HG03442 (cell line): Measurements from ENCODE around the gene ARPC1A.
"Not testable (repeated sequence)": the region's sequence is repeated elsewhere in the genome, so short reads cannot be mapped to it uniquely, and the experiment has no call there.

Experiments
- ATAC-seq: cut with Tn5 transposase; IDR thresholded peaks from one replicate; pipeline ENCODE4 v1.9.1; 2021; ENCODE audit warnings: mild to moderate bottlenecking, moderate library complexity; ENCODE audit not compliant: unreplicated experiment

Gene ARPC1A

DNA sequence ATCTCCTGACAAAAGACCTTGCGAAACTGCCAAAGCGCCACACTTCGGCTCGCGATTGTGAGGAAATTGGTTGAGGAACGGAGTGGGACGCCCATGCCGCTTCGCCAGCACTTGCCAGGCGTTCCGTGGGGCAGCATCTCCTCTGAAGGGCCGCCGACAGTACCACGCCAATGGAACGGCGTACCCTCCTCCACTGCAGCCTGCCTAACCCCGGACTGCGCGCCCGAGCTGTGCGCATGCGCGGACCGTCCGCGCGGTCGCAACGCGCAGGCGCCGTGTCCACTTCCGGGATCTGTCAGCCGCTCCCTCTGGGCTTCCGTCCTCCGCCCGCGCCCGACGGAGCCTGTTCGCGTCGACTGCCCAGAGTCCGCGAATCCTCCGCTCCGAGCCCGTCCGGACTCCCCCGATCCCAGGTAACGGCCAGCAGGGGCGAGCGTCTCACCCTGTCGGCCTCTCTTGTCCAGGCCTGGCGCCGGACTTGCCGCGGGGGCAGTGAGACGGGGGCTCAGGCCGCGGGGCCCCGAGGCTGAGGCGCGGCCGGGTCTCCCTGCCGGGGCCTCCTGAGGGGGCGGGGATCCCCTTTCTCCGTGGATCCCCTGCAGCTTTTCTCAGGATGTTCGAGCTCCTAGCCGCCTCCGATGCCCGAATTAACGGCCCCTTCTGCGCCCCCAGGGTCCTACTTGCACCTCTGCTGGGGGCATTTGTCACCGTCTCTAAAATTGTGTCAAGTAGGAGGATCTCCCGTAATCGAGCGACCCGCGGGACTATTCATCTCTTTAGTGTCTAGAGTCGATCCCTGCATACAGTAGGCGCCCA, at the start of gene ARPC1A:
Gene ARPC1A, plus strand, starts transcription at position 307 of the 816 bp plus-strand sequence. CDS start 7,456 bp downstream, outside the sequence.
- ATAC-seq: peak; percentile 87

DNA sequence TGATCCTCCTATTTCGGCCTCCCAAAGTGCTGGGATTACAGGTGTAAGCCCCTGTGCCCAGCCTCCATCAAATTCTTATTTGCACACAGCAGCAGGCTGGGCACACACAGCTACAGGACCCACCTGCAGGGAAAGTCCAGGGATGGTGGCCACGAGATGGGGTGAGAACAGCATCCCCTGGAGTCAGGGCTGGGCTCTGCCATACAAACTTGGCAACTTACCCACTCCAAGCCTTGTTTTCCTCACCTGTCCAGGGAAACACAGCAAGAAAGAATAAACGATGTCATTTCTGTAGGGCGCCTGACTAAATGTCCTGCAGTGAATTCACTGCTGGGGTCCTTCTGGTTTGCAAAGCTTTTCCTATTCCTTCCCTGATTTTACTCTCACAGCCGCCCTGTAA, 47.5 kb upstream of the ARPC1A start:
- no peak for ATAC-seq

DNA sequence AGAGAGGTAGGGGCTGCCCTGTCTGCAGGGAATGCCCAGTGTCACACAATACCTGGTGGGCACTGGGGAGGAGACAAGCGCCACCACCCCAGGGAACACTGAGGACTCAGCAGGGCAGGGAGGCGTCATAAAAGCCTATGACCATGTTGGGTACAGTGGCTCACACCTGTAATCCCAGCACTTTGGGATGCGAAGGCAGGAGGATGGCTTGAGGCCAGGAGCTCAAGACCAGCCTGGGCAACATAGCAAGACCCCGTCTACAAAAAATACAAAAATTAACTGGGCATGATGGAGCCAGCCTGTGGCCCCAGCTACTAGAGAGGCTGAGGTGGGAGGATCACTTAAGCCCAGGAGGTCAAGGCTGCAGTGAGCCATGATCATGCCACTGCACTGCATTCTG, 41.5 kb upstream of the ARPC1A start:
- not testable (repeated sequence) for ATAC-seq

DNA sequence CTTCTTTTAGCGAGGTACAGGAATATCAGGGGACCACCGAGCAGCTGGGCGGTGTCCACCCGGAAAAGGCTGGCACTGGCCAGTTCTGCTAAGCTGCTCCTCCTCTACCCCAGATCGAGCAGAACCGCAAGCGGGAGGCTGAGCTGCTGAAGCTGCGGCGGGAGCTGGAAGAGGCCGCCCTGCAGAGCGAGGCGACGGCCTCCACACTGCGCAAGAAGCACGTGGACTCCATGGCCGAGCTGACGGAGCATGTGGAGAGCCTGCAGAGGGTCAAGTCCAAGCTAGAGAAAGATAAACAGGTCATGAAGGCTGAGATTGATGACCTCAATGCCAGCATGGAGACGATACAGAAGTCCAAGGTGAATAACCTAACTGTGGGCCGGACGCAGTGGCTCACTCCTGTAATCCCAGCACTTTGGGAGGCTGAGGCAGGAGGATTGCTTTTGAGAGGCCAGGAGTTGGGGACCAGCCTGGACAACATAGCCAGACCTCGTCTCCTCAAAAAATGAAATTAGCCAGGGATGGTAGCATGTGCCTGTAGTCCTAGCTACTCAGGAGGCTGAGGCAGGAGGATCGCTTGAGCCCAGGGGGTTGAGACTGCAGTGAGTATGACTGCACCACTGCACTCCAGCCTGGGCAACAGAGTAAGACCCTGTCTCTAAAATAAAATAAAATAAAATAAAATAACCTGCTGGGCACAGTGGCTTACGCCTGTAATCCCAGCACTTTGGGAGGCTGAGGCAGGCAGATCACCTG, 37.7 kb upstream of the ARPC1A start:
- ATAC-seq: no peak

DNA sequence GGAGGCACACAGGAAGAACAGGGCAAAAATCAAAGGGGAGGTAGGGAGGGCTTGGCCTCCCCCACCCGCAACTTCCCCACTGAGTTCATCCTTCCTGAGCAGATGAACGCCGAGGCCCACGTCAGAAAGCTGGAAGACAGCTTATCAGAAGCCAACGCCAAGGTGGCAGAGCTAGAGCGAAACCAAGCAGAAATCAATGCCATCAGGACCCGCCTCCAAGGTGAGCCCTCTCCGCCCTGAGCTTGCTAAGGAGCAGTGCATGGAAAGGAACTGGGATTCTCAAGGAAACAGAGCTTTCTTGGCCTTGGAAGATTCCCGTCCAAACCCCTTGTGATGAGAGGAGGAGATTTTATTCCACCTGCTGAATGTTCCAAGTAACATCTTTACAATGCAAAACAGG, 36.5 kb upstream of the ARPC1A start:
- ATAC-seq: no peak

DNA sequence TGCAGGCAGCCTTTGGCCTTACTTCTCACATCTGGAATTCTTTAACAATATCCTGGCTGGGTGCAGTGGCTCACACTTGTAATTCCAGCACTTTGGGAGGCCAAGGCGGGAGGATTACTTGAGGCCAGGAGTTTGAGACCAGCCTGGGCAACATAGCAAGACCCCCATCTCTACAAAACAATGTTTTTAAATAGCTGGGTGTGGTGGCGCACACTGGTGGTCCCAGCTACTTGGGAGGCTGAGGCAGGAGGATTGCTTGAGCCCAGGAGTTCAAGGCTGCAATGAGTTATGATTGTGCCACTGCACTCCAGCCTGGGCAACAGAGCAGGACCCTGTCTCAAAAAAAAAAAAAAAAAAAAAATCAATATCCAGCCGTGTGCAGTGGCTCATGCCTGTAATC, 35.5 kb upstream of the ARPC1A start:
- ATAC-seq: not testable (repeated sequence)

DNA sequence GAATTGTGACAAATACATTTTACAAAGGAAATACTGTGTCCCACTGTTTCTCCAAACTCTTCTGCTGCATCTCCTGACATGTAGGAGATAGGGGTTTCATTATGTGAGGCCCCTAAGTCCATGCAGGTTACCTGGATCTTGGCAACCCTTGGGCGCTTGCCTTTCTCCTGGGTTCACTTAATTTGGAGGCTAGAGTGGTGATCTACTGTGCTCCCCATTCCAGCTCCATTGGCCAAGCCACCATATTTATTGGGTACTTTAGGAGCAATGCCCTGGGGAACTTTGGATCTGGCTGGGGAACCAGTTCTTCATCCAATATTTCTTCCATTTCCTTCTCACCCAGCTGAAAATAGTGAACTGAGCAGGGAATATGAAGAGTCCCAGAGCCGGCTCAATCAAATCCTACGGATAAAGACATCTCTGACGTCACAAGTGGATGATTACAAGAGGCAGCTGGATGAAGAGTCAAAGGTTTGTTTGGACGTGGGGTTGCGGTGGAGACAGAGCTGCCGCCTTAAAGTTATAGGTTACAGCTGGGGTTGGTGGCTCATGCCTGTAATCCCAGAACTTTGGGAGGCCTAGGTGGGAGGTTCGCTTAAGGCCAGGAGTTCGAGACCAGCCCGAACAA, 34.6 kb upstream of the ARPC1A start:
- no peak for ATAC-seq

DNA sequence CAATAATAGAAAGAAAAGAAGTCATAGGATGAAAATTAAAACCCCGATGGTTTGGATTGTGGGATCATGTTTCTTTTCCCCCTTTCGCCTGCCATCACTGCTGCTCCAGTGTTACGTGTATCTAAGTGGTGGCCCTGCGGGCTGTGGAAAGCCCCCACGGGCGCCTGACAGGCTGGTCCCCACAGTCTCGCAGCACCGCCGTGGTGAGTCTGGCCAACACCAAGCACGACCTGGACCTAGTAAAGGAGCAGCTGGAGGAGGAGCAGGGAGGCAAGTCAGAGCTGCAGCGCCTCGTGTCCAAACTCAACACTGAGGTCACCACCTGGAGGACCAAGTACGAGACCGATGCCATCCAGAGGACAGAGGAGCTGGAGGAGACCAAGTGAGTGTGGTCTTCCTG, 33.6 kb upstream of the ARPC1A start:
- no peak for ATAC-seq

DNA sequence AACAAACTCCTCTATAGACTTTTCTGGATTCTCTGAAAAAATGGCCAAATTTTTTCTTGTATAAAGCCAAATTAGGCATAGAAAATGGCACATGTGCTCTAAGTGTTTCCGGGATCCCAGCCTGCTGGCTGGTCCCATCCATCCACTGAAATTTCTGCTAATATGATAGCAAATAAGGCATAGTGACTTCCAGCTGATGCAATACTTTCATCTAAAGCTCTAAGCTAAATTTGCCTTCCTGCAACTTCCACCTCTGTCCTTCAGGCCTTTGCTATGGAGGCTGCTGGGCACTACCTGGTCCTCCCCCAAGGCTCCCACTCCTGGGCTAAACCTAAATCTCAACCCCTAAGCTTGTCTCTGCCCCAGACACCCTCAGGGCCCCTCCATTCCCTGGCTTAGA, 32.5 kb upstream of the ARPC1A start:
- no peak for ATAC-seq

DNA sequence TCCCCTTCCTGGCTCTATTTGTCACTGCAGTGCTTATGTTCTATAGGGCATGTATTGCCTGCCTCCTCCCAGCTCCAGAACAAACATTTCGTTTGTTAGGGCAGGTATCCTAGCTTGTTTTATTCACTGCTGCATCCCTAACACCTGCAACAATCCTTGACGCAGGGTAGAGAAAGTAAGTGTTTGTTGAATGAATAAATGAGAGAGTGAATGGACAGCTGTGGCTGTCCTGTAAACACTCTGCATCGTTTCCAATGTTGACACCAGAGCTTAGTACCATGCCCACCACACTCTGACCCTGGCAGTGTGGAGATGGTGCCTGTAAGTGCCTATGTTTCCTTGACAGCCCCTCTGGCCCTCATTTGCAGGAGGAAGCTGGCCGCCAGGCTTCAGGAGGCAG, 32.0 kb upstream of the ARPC1A start:
- no peak for ATAC-seq

DNA sequence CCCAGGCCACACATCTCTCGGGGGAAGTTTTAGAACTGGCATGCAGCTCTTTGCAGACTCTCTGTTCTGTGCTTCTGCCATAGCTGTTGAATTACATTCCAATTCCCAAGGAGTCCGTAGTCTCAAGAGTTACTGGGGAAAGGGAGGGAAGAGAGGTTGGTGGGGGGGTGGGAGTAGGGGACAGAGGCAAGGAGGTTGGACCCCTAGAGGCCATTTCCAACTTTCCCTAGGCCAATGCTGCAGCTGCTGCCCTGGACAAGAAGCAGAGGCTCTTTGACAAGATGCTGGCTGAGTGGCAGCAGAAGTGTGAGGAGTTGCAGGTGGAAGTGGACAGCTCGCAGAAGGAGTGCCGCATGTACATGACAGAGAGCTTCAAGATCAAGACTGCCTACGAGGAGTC, 29.2 kb upstream of the ARPC1A start:
- ATAC-seq: no peak

DNA sequence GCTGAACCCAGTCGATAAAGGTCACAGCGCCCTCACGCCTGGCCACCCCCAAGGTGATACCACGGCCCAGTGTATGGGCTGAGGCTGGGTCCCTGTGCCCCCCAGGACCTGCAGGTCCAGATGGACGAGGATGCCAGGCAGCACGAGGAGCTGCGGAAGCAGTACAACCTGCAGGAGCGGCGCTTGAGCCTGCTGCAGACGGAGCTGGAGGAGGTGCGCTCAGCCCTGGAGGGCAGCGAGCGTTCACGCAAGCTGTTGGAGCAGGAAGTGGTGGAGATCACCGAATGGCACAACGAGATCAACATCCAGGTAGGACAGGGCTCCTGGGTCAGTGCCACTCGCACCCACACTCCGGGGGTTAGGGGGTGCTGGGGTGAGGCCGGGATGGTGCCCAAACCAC, 24.2 kb upstream of the ARPC1A start:
- no peak for ATAC-seq

DNA sequence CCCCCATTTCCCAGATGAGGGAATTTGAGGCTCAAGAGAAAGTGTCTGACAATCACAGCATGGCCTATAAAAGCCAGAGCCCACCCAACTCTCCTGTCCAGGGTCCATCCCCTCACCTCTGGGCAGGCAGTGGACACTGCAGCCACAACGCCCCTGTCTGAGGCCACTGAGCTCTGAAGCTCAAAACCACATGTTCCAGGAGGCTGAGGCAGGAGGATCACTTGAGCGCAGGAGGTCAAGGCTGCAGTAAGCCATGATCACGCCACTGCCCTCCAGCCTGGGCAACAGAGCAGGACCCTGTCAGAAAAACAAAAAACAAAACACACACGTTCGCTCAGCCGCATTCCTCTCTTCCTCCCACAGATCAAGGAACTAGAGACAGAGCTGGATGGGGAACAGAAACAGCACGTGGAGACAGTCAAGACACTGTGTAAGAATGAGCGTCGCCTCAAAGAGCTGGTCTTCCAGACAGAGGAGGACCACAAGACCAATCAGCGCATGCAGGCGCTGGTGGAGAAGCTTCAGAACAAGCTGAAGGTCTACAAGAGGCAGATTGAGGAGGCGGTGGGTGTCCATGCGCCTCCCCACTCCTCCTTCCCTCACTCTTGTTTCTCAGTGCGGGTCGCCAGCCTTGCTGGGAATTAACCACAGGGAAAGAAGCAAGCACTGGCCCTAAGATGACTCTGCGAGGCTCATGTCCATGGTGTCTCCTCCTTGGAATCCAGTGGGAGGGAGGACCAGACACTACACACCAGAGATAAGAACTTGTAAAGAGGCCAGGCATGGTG, 20.0 kb upstream of the ARPC1A start:
- no peak for ATAC-seq

DNA sequence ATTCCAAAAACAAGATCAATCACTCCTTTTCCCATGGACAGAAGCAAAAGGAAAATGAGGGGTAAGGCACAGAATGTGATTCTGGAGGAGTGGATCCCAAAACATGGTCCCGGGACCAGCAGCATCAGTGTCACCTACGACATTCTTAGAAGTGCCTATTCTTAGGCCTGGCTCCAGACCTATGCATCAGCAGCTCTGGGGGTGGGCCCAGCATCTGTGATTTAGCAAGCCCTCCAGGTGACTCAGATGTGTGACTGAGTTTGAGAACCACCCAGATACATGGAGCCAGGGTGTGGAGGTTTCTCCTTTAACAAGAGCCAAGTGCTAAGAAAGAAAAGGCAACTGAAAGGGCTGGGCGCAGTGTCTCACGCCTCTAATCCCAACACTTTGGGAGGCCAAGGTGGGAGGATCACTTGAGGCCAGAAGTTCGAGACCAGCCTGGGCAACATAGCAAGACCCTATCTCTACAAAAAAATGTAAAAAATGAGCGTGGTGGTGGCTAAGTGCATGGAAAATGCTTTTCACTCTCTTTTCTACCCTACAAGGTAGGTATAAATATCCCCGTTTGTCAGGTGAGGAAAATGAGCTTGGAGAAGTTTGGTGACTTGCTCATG, 17.1 kb upstream of the ARPC1A start:
- no peak for ATAC-seq

DNA sequence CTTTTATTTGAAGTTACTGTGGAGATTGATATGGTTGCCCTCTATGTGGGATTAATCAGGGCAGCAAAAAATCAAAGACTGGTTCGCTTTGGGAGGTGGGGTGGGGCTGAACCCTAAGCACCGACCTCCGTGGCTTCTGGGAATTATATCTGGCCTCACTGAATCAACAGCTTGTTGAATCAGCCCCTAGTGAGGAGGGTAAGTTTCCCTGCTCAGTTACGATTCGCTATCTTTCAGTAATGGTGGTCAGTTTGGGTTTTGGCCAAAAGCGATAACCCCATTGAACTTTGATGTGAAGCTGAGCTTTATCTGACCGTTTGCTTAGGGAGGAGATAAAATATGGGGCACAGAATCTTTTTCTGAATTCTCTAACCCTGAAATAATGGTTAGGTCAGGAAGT, 16.6 kb upstream of the ARPC1A start:
- ATAC-seq: no peak

DNA sequence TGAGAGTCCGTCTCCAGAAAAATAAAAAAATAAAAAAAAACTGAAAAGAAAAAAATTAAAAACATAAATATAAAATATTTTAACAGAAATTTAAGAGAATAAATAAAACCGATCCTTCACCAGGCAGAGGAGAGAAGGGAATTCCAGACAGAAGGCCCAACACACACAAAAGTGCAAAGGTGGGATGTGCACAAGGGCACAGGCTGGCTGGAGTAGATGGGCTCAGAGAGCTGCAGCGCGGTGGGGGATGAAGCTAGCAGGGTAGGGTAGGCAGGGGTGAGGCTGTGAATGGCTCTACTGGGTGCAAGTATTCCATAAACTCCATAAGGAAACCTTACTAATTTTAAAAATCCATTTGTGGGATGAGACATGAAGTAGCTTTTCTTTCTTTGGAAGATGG, 15.7 kb upstream of the ARPC1A start:
- no peak for ATAC-seq

DNA sequence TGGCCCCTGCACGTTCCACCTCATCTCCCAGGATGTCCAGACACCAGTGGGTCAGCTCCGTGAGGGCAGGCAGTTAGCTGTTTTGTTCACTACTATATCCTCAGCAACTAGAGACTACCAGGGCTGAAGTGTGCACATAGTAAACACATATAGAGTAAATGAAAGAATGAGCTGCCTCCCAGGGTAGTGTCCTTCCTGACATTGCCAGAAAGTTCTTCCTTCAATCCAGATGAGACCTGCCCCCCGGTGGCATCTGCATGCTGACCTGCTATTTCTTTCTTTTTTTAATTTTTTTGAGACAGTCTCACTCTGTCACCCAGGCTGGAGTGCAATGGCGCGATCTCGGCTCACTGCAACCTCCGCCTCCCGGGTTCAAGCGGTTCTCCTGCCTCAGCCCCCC, 14.0 kb upstream of the ARPC1A start:
- ATAC-seq: no peak

DNA sequence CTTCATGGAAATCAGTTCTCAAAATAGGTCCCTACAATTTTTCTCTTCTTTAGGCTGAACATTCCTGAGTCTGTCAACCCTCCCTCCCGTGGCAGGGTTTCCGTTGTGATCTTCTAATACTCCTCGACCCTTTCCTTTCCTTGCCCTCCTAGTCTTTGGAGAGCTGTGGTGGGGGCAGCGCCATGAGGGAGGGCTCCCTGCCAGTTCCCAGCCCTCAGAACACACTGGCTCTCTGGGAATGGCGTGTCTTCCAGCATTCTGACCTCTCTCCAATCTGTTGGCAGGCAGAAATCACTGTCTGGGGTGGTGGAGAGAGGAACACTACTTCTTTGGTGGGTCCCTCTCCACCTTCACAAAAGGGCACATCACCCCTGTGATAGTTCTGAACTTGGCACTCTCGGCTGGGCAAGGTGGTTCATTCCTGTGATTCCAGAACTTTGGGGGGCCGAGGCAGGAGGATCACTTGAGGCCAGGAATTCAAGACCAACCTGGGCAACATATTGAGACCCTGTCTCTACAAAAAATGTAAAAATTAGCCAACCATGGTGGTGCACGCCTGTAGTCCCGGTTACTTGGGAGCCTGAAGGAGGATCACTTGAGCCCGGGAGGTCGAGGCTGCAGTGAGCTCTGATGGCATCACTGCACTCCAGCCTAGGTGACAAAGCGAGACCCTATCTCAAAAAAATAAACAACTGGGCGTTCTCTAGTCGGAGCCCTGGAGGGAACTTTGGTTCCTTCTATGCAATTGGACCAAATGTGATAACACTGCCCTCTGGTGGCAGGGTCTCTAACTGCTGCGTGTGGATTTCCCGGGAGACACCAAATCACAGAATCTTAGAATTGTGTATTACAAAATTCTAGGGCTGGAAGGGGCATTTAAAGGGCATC, 13.1 kb upstream of the ARPC1A start:
- no peak for ATAC-seq

DNA sequence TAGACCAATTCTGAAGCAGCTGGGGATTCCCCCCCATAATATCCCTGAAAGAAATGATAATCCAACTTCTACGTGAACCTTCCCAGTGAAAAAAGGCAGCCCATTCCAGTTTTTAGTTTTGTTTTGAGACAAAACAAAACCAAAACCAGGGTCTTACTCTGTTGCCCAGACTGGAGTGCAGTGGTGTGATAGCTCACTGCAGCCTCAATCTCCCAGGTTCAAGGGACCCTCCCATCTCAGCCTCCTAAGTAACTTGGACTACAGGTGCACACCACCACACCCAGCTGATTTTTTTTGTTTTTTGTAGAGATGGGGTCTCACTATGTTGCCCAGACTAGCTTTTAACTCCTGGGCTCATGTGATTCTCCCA, 12.5 kb upstream of the ARPC1A start:
- no peak for ATAC-seq

DNA sequence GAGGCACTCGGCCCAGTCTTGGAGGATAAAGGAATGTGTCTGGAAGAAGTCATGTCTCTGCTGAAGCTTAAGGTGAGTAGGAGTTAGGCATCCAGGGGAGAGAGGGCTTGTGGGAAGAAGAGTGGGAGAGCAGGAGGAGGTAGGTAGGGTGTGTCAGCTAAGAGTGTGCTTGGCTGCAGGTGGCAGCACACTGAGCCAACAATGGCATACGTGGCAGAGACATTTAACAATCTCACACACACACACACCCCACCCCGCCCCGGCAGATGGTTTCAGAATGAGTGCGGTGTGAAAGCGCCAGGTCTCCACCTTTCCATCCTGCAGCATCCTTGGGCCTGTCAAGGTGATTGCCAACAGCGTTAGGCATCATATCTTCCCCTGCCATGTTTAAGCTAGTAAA, 11.2 kb upstream of the ARPC1A start:
- ATAC-seq: no peak
